ENCODE results near the gene UBA3. TPM values are rescaled to one million over a fixed set of nuclear protein-coding genes. Genes with fewer than 3 reads are reported as not detected.

UBA3 gene
- total RNA-seq, 1 experiment from 2014 or later: 45.6 TPM

DNA sequence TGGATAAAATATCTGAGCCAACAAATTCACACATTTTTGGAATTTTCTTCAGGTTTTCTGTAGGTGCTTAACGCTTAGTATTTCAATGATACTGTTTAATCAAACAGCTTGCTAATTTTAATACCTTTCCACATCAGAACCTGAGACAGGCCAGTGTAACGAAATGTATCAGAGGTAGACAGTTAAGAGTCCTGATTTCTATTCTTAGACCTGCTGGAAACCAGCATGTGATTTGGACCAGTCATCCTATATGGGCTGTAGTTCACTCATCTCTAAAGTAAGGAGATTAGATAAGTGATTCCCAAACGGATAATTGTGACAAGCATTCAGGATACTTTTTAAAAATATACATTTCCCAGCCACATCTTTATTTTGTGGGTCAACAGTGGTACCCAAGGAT lies 23.0 kb upstream of the UBA3 start:
- H3K4me2 ChIP-seq (ENCODE audit: low read length): no peak overlapping the region
- CTCF ChIA-PET: no interaction called here
- no peak overlapping the region for H3K9ac ChIP-seq (ENCODE audit: low read length)
- no peak overlapping the region for H2AFZ ChIP-seq (ENCODE audit: low read depth, low read length, poor library complexity, severe bottlenecking)
- H3K4me3 ChIP-seq (replicated peaks in 1 of 2; ENCODE audit: low read depth in 1 of 2, low read length in 2 of 2): no peak overlapping the region
- no peaks in the 10 kb centered on the region for H3K9me3 ChIP-seq (ENCODE audit: control insufficient read depth in 1 of 2, insufficient read depth in 1 of 2, low read depth in 1 of 2, low read length in 2 of 2)
- H3K4me1 ChIP-seq (ENCODE audit: control insufficient read depth in 1 of 2, insufficient read depth in 2 of 2, low read length in 2 of 2): no peaks in the 10 kb centered on the region
- no peaks in the 10 kb centered on the region for H3K9me2 ChIP-seq (ENCODE audit: insufficient read depth)
- POLR2A ChIA-PET: no interaction called here
- no peaks in the 10 kb centered on the region for H3K79me2 ChIP-seq (ENCODE audit: insufficient read depth, low read length)
- TF ChIP-seq EZH2phosphoT487 (IDR thresholded peaks at IDR 0.05; ENCODE audit: borderline replicate concordance) (no peak), POLR2A (IDR thresholded peaks at IDR 0.05; ENCODE audit: borderline replicate concordance, extremely low read depth, insufficient read depth, insufficient read length) (no peak), TCF7L2 (IDR thresholded peaks at IDR 0.05; ENCODE audit: borderline replicate concordance, extremely low read depth, insufficient read depth, insufficient read length) (no peak), SRF (IDR thresholded peaks at IDR 0.05; ENCODE audit: low read depth) (no peak), YY1 (IDR thresholded peaks at IDR 0.05; ENCODE audit: extremely low read depth, insufficient replicate concordance, low read depth, low read length) (no peak), EZH2 (IDR thresholded peaks at IDR 0.05) (no peak), FOSL1 (IDR thresholded peaks at IDR 0.05; ENCODE audit: low read depth) (no peak), CEBPB (IDR thresholded peaks at IDR 0.05; ENCODE audit: low read depth) (no peak), CBX3 (IDR thresholded peaks at IDR 0.05; ENCODE audit: low read depth) (no peak), SIN3A (IDR thresholded peaks at IDR 0.05; ENCODE audit: low read depth) (no peak), ELF1 (IDR thresholded peaks at IDR 0.05; ENCODE audit: borderline replicate concordance, low read depth) (no peak)
- TF ChIP-seq, protein P1, sequence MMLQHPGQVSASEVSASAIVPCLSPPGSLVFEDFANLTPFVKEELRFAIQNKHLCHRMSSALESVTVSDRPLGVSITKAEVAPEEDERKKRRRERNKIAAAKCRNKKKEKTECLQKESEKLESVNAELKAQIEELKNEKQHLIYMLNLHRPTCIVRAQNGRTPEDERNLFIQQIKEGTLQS (IDR thresholded peaks at IDR 0.05): no peak
- H3K36me3 ChIP-seq (ENCODE audit: control insufficient read depth in 1 of 2, insufficient read depth in 2 of 2, low read length in 2 of 2): no peaks in the 10 kb centered on the region; a peak in 2 of 4 replicates
- BruUV-seq (replicated peaks): no TSS peak
- H4K20me1 ChIP-seq (ENCODE audit: insufficient read depth): no peaks in the 10 kb centered on the region
- H3K27me3 ChIP-seq (ENCODE audit: insufficient read depth, low read length): no peaks in the 10 kb centered on the region
- no peak for ATAC-seq
- no peak for DNase-seq (ENCODE audit: low read depth, low spot score)
- RAD21 ChIA-PET (ENCODE audit: low non-redundant PET in 1 of 2, low total read pairs in 2 of 2, uncharacterized antibody in 2 of 2, unreplicated experiment in 2 of 2): no interaction called here
- intact Hi-C loops (cut with micrococcal nuclease): no loop called here
- H3K27ac ChIP-seq (ENCODE audit: low read depth, low read length): no peak overlapping the region

DNA sequence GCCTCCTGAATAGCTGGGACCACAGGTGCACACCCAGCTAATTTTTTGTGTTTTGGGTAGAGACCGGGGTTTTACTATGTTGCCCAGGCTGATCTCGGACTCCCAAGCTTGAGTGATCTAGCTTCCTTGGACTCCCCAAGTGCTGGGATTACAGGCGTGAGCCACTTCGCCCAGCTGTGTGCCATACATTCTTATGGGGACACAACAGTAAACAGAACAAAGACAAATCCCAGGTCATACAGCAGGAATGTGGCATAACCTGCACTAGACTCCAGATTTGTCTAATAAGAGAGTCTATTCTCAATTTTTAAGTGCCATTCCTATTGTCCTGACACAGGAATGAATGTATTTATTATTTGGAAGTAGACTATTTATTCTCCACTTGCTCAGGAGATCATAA lies 22.2 kb upstream of the UBA3 start:
- TF ChIP-seq EZH2phosphoT487 (IDR thresholded peaks at IDR 0.05; ENCODE audit: borderline replicate concordance) (no peak), CBX3 (IDR thresholded peaks at IDR 0.05; ENCODE audit: low read depth) (no peak), ZFX (IDR thresholded peaks at IDR 0.05) (no peak), YY1 (IDR thresholded peaks at IDR 0.05; ENCODE audit: extremely low read depth, insufficient replicate concordance, low read depth, low read length) (no peak), SP1 (IDR thresholded peaks at IDR 0.05; ENCODE audit: low read depth) (no peak), SIN3A (IDR thresholded peaks at IDR 0.05; ENCODE audit: low read depth) (no peak), EZH2 (IDR thresholded peaks at IDR 0.05) (no peak)
- TF ChIP-seq, protein P1 (IDR thresholded peaks at IDR 0.05): no peak
- TF ChIP-seq, protein P2, sequence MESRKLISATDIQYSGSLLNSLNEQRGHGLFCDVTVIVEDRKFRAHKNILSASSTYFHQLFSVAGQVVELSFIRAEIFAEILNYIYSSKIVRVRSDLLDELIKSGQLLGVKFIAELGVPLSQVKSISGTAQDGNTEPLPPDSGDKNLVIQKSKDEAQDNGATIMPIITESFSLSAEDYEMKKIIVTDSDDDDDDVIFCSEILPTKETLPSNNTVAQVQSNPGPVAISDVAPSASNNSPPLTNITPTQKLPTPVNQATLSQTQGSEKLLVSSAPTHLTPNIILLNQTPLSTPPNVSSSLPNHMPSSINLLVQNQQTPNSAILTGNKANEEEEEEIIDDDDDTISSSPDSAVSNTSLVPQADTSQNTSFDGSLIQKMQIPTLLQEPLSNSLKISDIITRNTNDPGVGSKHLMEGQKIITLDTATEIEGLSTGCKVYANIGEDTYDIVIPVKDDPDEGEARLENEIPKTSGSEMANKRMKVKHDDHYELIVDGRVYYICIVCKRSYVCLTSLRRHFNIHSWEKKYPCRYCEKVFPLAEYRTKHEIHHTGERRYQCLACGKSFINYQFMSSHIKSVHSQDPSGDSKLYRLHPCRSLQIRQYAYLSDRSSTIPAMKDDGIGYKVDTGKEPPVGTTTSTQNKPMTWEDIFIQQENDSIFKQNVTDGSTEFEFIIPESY (IDR thresholded peaks at IDR 0.05; ENCODE audit: extremely low read depth, insufficient replicate concordance, low read length): no peak
- TF ChIP-seq, protein P3, sequence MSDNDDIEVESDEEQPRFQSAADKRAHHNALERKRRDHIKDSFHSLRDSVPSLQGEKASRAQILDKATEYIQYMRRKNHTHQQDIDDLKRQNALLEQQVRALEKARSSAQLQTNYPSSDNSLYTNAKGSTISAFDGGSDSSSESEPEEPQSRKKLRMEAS (IDR thresholded peaks at IDR 0.05): no peak

More for the DNA sequence above, 22.2 kb upstream of the UBA3 start:
- no peak overlapping the region for H2AFZ ChIP-seq (ENCODE audit: low read depth, low read length, poor library complexity, severe bottlenecking)
- H3K9ac ChIP-seq (ENCODE audit: low read length): no peak overlapping the region
- no peaks in the 10 kb centered on the region for H4K20me1 ChIP-seq (ENCODE audit: insufficient read depth)
- POLR2A ChIA-PET: no interaction called here
- intact Hi-C loops (cut with micrococcal nuclease): no loop called here
- RAD21 ChIA-PET (ENCODE audit: low non-redundant PET in 1 of 2, low total read pairs in 2 of 2, uncharacterized antibody in 2 of 2, unreplicated experiment in 2 of 2): no interaction called here
- H3K9me2 ChIP-seq (ENCODE audit: insufficient read depth): no peaks in the 10 kb centered on the region
- ATAC-seq (no peak), DNase-seq (ENCODE audit: low read depth, low spot score) (no peak)
- H3K27ac ChIP-seq (ENCODE audit: low read depth, low read length): no peak overlapping the region
- H3K79me2 ChIP-seq (ENCODE audit: insufficient read depth, low read length): no peaks in the 10 kb centered on the region
- no peak overlapping the region for H3K4me3 ChIP-seq (replicated peaks in 1 of 2; ENCODE audit: low read depth in 1 of 2, low read length in 2 of 2)
- H3K27me3 ChIP-seq (ENCODE audit: insufficient read depth, low read length): no peaks in the 10 kb centered on the region
- no peaks in the 10 kb centered on the region for H3K9me3 ChIP-seq (ENCODE audit: control insufficient read depth in 1 of 2, insufficient read depth in 1 of 2, low read depth in 1 of 2, low read length in 2 of 2)
- no peak overlapping the region for H3K4me2 ChIP-seq (ENCODE audit: low read length)
- H3K4me1 ChIP-seq (ENCODE audit: control insufficient read depth in 1 of 2, insufficient read depth in 2 of 2, low read length in 2 of 2): no peaks in the 10 kb centered on the region
- no TSS peak for BruUV-seq (replicated peaks)
- H3K36me3 ChIP-seq (ENCODE audit: control insufficient read depth in 1 of 2, insufficient read depth in 2 of 2, low read length in 2 of 2): no peaks in the 10 kb centered on the region; a peak in 2 of 4 replicates
- CTCF ChIA-PET: no interaction called here

Measured in HCT116 (cell line).